ENCODE data around the gene MKNK2.
"Not testable (repeated sequence)": the region's sequence is repeated elsewhere in the genome, so short reads cannot be mapped to it uniquely, and the experiment has no call there.

MKNK2 gene

GRCh38 chr19:1990230-1991017 lies 60.6 kb downstream of the MKNK2 start:
- H3K9me3 ChIP-seq (ENCODE audit: control insufficient read depth in 1 of 2, low read length in 2 of 2), result no peaks in the 10 kb centered on the region
- H3K36me3 ChIP-seq (ENCODE audit: control insufficient read depth in 1 of 2, insufficient read depth in 2 of 2, low read length in 2 of 2), result peaks cover 14 to 58% of the 10 kb centered on the region in 2 donors
- no peaks in the 10 kb centered on the region for H3K4me1 ChIP-seq (ENCODE audit: control insufficient read depth in 1 of 2, insufficient read depth in 2 of 2, low read length in 2 of 2)
- no peak overlapping the region for H3K27ac ChIP-seq (ENCODE audit: low read length)
- no peak overlapping the region for H3K4me3 ChIP-seq (ENCODE audit: low read depth in 1 of 2, low read length in 2 of 2)
- H3K27me3 ChIP-seq (ENCODE audit: low read depth, low read length), result no peaks in the 10 kb centered on the region

GRCh38 chr19:1989513-1990229 lies 61.4 kb downstream of the MKNK2 start:
- no peaks in the 10 kb centered on the region for H3K27me3 ChIP-seq (ENCODE audit: low read depth, low read length)
- H3K27ac ChIP-seq (ENCODE audit: low read length), result no peak overlapping the region
- no peaks in the 10 kb centered on the region for H3K9me3 ChIP-seq (ENCODE audit: control insufficient read depth in 1 of 2, low read length in 2 of 2)
- H3K4me1 ChIP-seq (ENCODE audit: control insufficient read depth in 1 of 2, insufficient read depth in 2 of 2, low read length in 2 of 2), result no peaks in the 10 kb centered on the region
- no peak overlapping the region for H3K4me3 ChIP-seq (ENCODE audit: low read depth in 1 of 2, low read length in 2 of 2)
- peaks cover 18 to 64% of the 10 kb centered on the region in 2 donors for H3K36me3 ChIP-seq (ENCODE audit: control insufficient read depth in 1 of 2, insufficient read depth in 2 of 2, low read length in 2 of 2)

GRCh38 chr19:1988464-1988863 lies 62.6 kb downstream of the MKNK2 start:
- not testable (repeated sequence) for H3K4me3 ChIP-seq (ENCODE audit: low read depth in 1 of 2, low read length in 2 of 2); H3K27ac ChIP-seq (ENCODE audit: low read length); H3K27me3 ChIP-seq (ENCODE audit: low read depth, low read length); H3K9me3 ChIP-seq (ENCODE audit: control insufficient read depth in 1 of 2, low read length in 2 of 2); H3K4me1 ChIP-seq (ENCODE audit: control insufficient read depth in 1 of 2, insufficient read depth in 2 of 2, low read length in 2 of 2)
- H3K36me3 ChIP-seq (ENCODE audit: control insufficient read depth in 1 of 2, insufficient read depth in 2 of 2, low read length in 2 of 2), result peaks cover 18 to 70% of the 10 kb centered on the region in 2 donors

Measured in muscle layer of duodenum (tissue), 2 donors.